Esophagus muscularis mucosa (tissue), 3 donors: ENCODE results near the gene NCOR2.

Source experiments
- POLR2A ChIP-seq: fragments of 450-650 bp; IDR thresholded peaks from one replicate; pipeline ENCODE4 v1.6.1; 2017; ENCODE audit warnings: antibody characterized with exemption, moderate library complexity, mild to moderate bottlenecking, low read depth
- TF ChIP-seq, protein P1 (sequence below), 3 experiments: fragments of 200-600 bp in 2 of 3; fragments of 450-650 bp in 1 of 3; sonication (generic) in 2 of 3; IDR thresholded peaks; one replicate each; pipeline ENCODE4 v1.5.1; 2017 to 2019; ENCODE audit warnings: antibody characterized with exemption in 3 of 3, mild to moderate bottlenecking in 2 of 3, moderate library complexity in 1 of 3

DNA sequence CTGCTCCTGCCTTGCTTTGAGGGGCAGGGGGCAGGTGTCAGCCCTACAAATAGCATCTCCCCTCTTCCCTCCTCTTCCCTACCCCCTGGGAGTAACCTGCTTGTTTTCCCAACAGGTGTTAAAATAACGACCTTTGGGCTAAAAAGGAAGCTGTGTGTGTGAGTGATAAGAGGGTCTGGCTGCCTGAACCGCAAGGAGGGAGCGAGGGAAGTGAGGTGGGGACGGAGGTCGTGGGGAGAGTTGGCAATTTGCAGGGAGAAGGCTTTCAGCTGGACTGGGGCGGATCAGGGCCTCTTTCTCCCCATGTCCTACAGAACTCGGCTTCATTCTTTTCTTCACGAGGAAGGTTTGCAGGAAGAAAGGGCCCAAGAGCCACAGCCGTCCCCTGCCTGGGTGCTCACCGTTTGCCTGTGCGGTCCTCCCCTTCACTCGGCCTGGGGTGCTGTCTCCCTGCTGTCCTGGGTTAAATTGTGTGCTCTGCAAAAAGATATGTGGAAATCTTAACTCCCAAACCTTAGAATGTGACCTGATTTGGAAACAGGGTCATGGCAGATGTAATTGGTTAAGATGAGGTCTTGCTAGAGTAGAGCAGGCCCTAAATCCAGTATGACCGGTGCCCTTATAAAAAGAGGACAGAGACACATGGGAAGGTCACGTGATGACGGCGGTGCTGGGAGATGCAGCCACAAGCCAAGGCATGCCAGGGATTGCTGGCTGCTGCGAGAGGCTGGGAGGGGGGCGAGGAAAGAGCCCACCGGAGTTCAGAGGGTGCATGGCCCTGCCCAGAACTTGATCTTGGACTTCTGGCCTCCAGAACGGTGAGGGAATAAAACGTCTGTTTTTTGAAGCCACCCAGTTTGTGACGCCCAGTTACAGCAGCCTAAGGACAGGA is 38.7 kb upstream of the NCOR2 start:
- TF ChIP-seq, protein P1, sequence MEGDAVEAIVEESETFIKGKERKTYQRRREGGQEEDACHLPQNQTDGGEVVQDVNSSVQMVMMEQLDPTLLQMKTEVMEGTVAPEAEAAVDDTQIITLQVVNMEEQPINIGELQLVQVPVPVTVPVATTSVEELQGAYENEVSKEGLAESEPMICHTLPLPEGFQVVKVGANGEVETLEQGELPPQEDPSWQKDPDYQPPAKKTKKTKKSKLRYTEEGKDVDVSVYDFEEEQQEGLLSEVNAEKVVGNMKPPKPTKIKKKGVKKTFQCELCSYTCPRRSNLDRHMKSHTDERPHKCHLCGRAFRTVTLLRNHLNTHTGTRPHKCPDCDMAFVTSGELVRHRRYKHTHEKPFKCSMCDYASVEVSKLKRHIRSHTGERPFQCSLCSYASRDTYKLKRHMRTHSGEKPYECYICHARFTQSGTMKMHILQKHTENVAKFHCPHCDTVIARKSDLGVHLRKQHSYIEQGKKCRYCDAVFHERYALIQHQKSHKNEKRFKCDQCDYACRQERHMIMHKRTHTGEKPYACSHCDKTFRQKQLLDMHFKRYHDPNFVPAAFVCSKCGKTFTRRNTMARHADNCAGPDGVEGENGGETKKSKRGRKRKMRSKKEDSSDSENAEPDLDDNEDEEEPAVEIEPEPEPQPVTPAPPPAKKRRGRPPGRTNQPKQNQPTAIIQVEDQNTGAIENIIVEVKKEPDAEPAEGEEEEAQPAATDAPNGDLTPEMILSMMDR (IDR thresholded peaks at IDR 0.05): no peak
- TF ChIP-seq POLR2A: no peak
